T-helper 2 cell treated with Interferon-gamma antibody and Interleukin-4, amounts not matched to agents 100 ng/mL and 5 ng/mL, for 36 hours (primary cell): Measurements from ENCODE around the gene RADX. TPM values are rescaled to one million over a fixed set of nuclear protein-coding genes. Genes with fewer than 3 reads are reported as not detected.

Source experiments
- intact Hi-C: fragments of 100-400 bp; cut with micrococcal nuclease; formaldehyde crosslinking; loops from one replicate; pipeline ENCODE4 v1.15.1; 2023
- total RNA-seq: library from RNA; stranded (reverse); gene quantifications from 2 replicates; pipeline ENCODE4 v1.2.3, GENCODE V29; 2022

The RADX gene
- total RNA-seq, 1 donor from 2014 or later: 8.0 TPM

- intact Hi-C loops: no loop called here
These were observed 72.4 kb downstream of the RADX start for GRCh38 chrX:106684207-106684606.

- intact Hi-C loops: no loop called here
These were observed 80.8 kb downstream of the RADX start for GRCh38 chrX:106692425-106693065.

GRCh38 chrX:106696502-106696901 is 84.7 kb downstream of the RADX start:
- intact Hi-C loops: no loop called here

- intact Hi-C loops: no loop called here
These were observed 86.9 kb downstream of the RADX start for GRCh38 chrX:106698693-106699092.

GRCh38 chrX:106702636-106703035 is 90.9 kb downstream of the RADX start:
- intact Hi-C loops: no loop called here

- intact Hi-C loops: no loop called here
These were observed 94.7 kb downstream of the RADX start for GRCh38 chrX:106706466-106706865.

- intact Hi-C loops: no loop called here
These were observed 96.1 kb downstream of the RADX start for GRCh38 chrX:106707771-106708454.

GRCh38 chrX:106710771-106711170 is 99.0 kb downstream of the RADX start:
- intact Hi-C loops: no loop called here

- intact Hi-C loops: no loop called here
These were observed 99.6 kb downstream of the RADX start for GRCh38 chrX:106711375-106711774.

GRCh38 chrX:106716004-106716403 is 104.2 kb downstream of the RADX start:
- intact Hi-C loops: no loop called here

GRCh38 chrX:106716463-106716862 is 104.7 kb downstream of the RADX start:
- intact Hi-C loops: no loop called here

GRCh38 chrX:106718709-106719108 is 106.9 kb downstream of the RADX start:
- intact Hi-C loops: no loop called here

- intact Hi-C loops: no loop called here
These were observed 114.2 kb downstream of the RADX start for GRCh38 chrX:106725931-106726330.

- intact Hi-C loops: no loop called here
These were observed 115.0 kb downstream of the RADX start, which contains the start of gene RNF128 for GRCh38 chrX:106726485-106727437. Gene RNF128 (plus strand): TSS chrX:106726701. CDS start chrX:106726914, 213 bp downstream.

GRCh38 chrX:106728337-106728736 is 116.6 kb downstream of the RADX start:
- intact Hi-C loops: no loop called here

Other genes starting within 250 kb of the RADX start
- not detected in 2 replicates for gene RNF128, start 114.7 kb downstream of the RADX start, total RNA-seq
- gene TBC1D8B, start 190.7 kb downstream of the RADX start, total RNA-seq: 0.32 and 0.36 TPM in 2 replicates